HEK293T (cell line): Measurements from ENCODE around the gene SYNE1.

Experiments used
- ARNT ChIP-seq: fragments of 450-650 bp; IDR thresholded peaks from 2 replicates; pipeline ENCODE4 v1.6.1; 2017; ENCODE audit warnings: mild to moderate bottlenecking
- BHLHE40 ChIP-seq: fragments of 450-650 bp; IDR thresholded peaks from 2 replicates; pipeline ENCODE4 v1.6.1; 2016; ENCODE audit warnings: mild to moderate bottlenecking, moderate library complexity, borderline replicate concordance
- CTBP1 ChIP-seq: fragments of 450-650 bp; IDR thresholded peaks from 2 replicates; pipeline ENCODE4 v1.6.1; 2016; ENCODE audit warnings: borderline replicate concordance
- ELF4 ChIP-seq: fragments of 450-650 bp; IDR thresholded peaks from 2 replicates; pipeline ENCODE4 v1.6.1; 2017; ENCODE audit warnings: antibody characterized with exemption
- FOXA1 ChIP-seq: fragments of 450-650 bp; IDR thresholded peaks from 2 replicates; pipeline ENCODE4 v1.6.1; 2016; ENCODE audit warnings: mild to moderate bottlenecking
- HDGF ChIP-seq: fragments of 450-650 bp; IDR thresholded peaks from 2 replicates; pipeline ENCODE4 v1.6.1; 2017; ENCODE audit warnings: antibody characterized with exemption, borderline replicate concordance
- LEF1 ChIP-seq: fragments of 450-650 bp; IDR thresholded peaks from 2 replicates; pipeline ENCODE4 v1.6.1; 2017; ENCODE audit warnings: mild to moderate bottlenecking, borderline replicate concordance
- SP1 ChIP-seq: fragments of 450-650 bp; IDR thresholded peaks from 2 replicates; pipeline ENCODE4 v1.6.1; 2017
- TARDBP ChIP-seq: fragments of 450-650 bp; IDR thresholded peaks from 2 replicates; pipeline ENCODE4 v1.6.1; 2016

DNA sequence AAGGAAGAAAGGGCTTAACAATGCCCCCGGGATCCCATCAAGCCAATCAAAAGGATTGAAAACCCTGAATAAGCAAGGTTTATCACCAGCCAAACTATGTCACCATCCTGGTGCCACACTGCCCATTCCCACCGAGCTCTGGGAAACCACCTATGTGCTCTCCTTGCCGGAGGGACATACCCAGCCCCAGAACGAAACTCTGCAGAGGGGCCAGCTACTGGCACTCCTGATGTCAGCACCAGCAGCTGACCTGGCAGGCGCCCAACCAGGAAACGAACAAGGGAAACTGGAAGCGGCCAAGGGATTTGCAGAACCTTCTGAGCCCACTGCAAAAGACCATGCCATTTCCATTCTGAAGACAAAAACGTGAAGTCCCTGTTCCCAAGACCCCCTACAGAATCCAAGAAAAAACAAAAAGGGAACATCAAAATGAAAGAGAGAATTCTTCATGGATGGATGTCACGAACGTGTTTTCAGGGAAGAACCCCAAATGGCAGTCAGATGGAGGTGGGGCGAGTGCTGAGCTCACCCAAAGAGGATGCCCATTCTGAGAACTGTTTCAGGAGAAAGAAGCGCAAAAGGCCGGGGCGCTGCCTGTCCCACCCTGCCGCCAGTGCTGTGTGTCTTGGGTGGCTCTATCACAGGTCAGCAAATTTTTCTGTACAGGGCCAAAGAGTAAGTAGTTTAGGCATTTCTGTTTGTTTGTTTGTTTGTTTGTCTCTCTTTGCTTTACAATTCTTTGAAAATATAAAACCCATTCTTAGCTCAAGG is 524.5 kb downstream of the SYNE1 start:
- no peak for TF ChIP-seq FOXA1
- TF ChIP-seq ARNT = no peak
- no peak for TF ChIP-seq HDGF
- no peak for TF ChIP-seq TARDBP
- no peak for TF ChIP-seq SP1
- TF ChIP-seq BHLHE40 = no peak
- no peak for TF ChIP-seq ELF4
- TF ChIP-seq CTBP1 = no peak
- TF ChIP-seq LEF1 = no peak
